Lower leg skin (tissue), 4 donors: ENCODE measurements around the gene KRT6B. TPM values are rescaled to one million over a fixed set of nuclear protein-coding genes. Genes with fewer than 3 reads are reported as not detected.

Experiments
- DNase-seq, 2 donors: peaks; one replicate each; pipeline ENCODE4 v3.0.0-alpha.2; 2019; ENCODE audit warnings: low spot score in 2 of 2
- H3K4me3 ChIP-seq: fragments of 200-600 bp; sonication (generic); 2 replicates; pipeline ENCODE4 v1.5.1; 2017; ENCODE audit warnings: mild to moderate bottlenecking, low read depth; ENCODE audit not compliant: poor library complexity, severe bottlenecking
- POLR2A ChIP-seq, 2 donors: fragments of 450-650 bp; IDR thresholded peaks; one replicate each; pipeline ENCODE4 v1.6.1; 2016 to 2017; ENCODE audit warnings: antibody characterized with exemption in 2 of 2, mild to moderate bottlenecking in 1 of 2, moderate library complexity in 1 of 2
- WGBS, 2 donors: methylation state at CpG; one replicate each; pipeline ENCODE4 v1.1.5; 2018; 5-methylcytosine and 5-hydroxymethylcytosine counted together
- intact Hi-C: fragments of 100-400 bp; cut with DNase I; formaldehyde crosslinking; loops from one replicate; pipeline ENCODE4 v1.15.0; 2023; ENCODE audit warnings: low total_unique reads
- total RNA-seq, 4 donors: library from RNA; depleted of rRNA; stranded (reverse); fragments of >200 nt; gene quantifications; one replicate each; pipeline ENCODE4 v1.1.0, GENCODE V29; 2016
- TF ChIP-seq, protein P1 (sequence below), 3 donors: fragments of 450-650 bp; IDR thresholded peaks; one replicate each; pipeline ENCODE4 v1.5.1; 2016; ENCODE audit warnings: antibody characterized with exemption in 3 of 3, mild to moderate bottlenecking in 3 of 3, moderate library complexity in 2 of 3

Gene KRT6B
- total RNA-seq, 4 donors from 2014 or later = 49.8 to 441 (median 157) TPM

DNA sequence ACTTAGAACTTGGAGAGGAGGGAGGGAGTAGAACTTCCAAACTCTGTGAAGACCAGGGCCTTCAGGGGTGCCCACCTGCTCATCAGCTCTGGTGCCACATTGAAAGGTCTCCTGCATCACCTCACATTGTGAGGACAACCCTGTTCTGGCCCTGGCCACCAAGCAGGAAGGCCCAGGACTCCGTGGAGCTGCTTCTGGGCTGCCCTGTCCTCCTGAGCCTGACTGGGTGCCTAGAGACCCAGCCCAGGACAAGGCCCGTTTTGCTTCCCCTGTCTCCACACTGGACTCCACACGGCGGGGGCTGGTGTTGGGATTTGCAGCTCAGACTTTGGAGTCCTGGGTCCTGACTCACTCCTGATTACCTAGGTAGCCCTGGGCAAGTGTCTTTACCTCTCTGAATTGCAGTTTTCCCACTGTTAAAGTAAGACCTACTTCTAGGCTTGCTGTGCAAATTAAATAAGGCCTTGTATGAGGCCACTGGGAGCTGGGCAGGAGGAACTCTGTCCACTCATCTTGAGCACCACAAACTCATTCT, 33.3 kb downstream of the KRT6B start:
- TF ChIP-seq, protein P1, sequence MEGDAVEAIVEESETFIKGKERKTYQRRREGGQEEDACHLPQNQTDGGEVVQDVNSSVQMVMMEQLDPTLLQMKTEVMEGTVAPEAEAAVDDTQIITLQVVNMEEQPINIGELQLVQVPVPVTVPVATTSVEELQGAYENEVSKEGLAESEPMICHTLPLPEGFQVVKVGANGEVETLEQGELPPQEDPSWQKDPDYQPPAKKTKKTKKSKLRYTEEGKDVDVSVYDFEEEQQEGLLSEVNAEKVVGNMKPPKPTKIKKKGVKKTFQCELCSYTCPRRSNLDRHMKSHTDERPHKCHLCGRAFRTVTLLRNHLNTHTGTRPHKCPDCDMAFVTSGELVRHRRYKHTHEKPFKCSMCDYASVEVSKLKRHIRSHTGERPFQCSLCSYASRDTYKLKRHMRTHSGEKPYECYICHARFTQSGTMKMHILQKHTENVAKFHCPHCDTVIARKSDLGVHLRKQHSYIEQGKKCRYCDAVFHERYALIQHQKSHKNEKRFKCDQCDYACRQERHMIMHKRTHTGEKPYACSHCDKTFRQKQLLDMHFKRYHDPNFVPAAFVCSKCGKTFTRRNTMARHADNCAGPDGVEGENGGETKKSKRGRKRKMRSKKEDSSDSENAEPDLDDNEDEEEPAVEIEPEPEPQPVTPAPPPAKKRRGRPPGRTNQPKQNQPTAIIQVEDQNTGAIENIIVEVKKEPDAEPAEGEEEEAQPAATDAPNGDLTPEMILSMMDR (IDR thresholded peaks at IDR 0.05) = no peak
- TF ChIP-seq POLR2A (IDR thresholded peaks at IDR 0.05) = no peak
- WGBS, 2 donors = 96 to 97% methylated on average over 4 of the region's 4 CpGs
- no peak overlapping the region for H3K4me3 ChIP-seq
- intact Hi-C loops = no loop called here
- DNase-seq = no peak

DNA sequence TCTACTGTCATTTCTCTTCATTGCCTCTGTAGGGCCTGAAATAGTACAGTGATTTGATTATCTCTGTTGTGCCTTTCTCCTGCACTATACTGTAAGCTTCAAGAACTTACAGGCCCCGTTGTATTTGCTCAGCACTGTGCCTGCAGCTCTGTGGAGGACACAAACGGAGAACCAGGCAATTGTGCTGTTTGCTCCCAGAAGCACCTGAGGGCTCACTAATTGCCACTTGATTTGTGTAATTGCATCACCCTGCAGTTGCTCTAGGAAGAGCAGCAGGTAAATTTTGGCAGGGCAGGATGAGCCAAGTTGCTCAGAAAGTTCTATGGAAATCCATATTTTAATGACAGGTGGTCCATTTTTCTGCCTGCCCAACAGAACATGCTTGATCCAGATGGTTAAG, 34.2 kb downstream of the KRT6B start:
- TF ChIP-seq, protein P1 (IDR thresholded peaks at IDR 0.05) = no peak
- TF ChIP-seq POLR2A (IDR thresholded peaks at IDR 0.05) = no peak
- intact Hi-C loops = no loop called here
- no peak overlapping the region for H3K4me3 ChIP-seq
- DNase-seq = no peak
- 62 to 63% methylated on average over 2 of the region's 2 CpGs for WGBS, 2 donors

DNA sequence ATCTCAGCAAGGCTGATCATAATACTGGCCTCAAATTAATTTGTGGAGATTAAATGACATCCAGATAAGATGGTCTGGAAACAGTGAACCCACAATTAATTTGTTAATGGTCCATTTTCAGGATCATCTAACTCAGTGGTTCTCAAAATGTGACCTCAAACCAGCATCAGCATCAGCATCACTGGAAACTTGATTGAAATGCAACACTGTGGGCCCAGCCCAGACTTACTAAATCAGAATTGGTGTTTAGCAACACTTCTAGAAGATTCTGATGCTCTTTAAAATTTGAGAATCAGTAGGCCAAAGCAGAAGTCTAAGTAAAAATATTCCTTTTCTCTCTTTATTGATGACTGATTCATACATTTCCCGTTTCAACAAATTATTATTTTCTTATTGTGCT, 35.2 kb downstream of the KRT6B start:
- TF ChIP-seq POLR2A (IDR thresholded peaks at IDR 0.05) = no peak
- TF ChIP-seq, protein P1 (IDR thresholded peaks at IDR 0.05) = no peak
- no peak for DNase-seq
- H3K4me3 ChIP-seq = no peak overlapping the region
- intact Hi-C loops = no loop called here
- WGBS, 2 donors = 71 to 77% methylated on average over 1 of the region's 1 CpG

DNA sequence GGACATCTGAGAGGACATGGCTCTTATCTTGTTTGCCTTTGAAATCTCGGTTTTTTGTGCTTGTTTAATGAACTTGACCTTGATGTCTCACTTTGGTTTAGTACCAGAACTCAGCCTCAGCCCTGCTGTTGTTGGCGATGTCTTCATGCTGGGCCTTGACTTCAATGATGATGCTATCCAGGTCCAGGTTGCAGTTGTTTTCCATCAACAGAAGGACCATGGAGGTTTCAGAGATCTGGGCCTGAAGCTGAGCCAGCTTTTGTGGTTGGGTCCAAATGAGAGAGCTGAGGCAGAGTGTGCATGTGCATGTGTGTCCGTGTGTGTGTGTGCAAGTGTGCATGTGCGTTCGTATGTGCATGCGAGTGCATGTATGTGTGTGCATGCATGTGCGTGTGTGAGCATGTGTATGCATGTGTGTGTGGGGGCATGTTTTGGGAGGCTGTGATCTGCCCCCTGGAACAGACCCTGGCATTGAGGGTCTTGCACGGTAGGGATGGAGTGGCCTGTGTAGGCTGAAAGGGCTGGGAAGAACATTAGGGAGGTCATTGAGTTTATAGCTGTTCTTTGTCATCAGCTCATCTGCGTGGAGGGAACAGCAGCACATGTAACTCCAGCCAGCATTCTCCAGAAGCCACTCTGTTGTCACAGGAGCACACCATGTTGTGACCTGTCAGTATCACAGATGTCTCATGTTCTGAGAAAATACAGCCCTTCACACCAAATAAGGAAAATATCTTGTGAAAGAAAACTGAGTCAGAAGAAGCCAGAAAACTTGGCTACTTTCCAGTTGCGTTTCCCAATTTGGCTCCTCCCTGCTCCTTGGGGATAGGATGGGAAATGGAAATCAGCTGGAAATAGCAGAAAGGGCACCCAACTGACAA, 35.8 kb downstream of the KRT6B start:
- peak in 1 of 2 donors; percentile 77 for DNase-seq

DNA sequence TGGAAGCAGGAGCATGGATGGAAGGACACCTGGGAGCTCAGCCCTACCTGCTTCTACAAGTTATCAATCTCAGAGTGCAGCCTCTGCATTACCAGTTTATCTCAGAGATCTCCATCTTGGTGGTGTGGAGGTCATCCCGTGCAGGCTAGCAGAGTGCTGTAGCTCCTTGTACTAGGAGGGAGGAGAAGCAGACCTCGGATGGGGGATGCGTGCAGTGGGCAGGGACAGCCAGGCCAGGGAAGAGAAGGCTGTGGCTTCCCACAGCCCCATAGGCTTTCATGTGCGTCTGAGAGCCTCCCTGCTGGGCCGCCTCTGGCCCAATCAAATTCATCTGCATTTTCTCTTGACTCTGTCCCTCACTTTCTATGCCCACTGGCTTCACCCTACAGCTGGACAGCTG, 37.0 kb downstream of the KRT6B start:
- 90 to 93% methylated on average over 5 of the region's 5 CpGs for WGBS, 2 donors
- H3K4me3 ChIP-seq = no peak overlapping the region
- intact Hi-C loops = no loop called here
- DNase-seq = no peak
- TF ChIP-seq, protein P1 (IDR thresholded peaks at IDR 0.05) = no peak
- TF ChIP-seq POLR2A (IDR thresholded peaks at IDR 0.05) = no peak

More for the DNA sequence above, 35.8 kb downstream of the KRT6B start:
- WGBS, 2 donors = 63 to 67% methylated on average over 10 of the region's 10 CpGs
- intact Hi-C loops = no loop called here
- no peak overlapping the region for H3K4me3 ChIP-seq
- TF ChIP-seq, protein P1 (IDR thresholded peaks at IDR 0.05) = no peak
- no peak for TF ChIP-seq POLR2A (IDR thresholded peaks at IDR 0.05)
